LoVo (cell line): Measurements from ENCODE around the gene PRKCD.

Experiments
- DNase-seq: peaks from one replicate; pipeline ENCODE4 v3.0.0-alpha.2; 2016; ENCODE audit warnings: low spot score

Gene PRKCD

DNA sequence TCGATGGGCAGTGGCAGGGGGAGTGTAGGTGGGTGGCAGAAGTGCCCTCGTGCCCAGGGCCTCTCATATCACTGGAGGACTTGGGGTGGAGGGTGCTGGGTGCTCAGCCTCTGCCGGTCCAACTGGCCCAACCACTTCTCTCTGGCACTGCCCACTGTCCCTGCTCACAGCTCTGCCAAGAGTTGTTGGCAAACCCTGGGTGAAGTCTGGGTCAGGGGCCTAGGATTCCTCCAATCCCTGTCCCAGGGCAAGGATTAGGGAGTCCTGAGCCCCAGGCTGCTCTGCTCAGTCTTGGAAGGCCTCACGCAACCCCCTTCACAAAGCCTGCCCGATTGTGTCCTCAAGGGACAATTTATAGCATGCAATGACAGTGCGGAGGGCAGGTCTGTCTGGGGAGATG is 5.2 kb upstream of the PRKCD start:
- DNase-seq, result no peak

- no peak for DNase-seq
Observed at GRCh38 chr3:53156368-53156834, 4.6 kb upstream of the PRKCD start.

DNA sequence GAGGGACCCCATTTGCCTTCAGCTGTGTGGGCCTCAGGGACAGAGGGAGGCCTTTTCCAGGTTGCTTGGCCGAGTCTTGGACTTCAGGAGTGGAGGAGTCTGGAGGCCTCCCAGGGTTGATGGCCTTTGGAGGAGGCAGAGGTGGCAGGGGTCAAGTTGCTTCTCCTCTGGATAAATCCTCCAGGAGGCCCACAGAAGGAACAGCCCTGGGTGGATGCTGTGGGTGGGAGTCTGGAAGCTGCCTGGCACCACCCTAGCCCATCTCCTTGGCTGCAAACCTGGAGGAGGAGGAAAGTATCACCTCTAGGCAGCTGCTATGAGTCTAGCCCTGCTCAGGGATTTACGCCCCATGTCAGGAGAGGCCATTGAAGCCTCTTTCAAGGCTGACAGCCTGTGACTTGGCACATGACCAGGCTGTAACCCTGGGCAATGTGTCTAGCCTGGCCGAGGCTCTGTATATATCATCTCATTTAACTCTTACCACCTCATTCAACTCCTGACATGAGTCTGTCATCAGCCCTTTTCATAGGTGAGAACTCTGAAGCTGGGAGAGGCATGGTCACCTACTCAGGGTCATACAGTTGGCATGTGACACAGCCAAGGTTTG is 2.9 kb upstream of the PRKCD start:
- DNase-seq, result no peak

DNA sequence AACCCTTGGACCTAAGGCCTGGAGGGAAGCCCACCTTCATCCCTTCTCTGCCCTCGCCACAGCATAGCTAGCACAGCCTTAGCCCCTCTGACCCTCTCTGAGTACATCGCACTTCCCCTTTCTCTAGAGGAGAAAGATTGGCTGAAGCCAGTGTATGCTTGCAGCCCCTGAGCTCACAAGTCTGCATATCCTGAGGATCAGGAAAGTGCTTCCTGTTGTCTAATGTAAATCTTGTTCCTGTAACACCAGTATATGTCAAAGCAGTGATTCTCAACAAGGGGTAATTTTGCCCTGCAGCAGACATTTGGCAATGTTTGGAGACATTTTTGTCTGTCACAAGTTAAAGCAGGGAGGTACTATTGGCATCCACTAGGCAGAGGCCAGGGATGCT is 2.2 kb upstream of the PRKCD start:
- DNase-seq, result no peak

- DNase-seq, result peak; percentile 83
Observed at GRCh38 chr3:53159156-53160060, 1.6 kb upstream of the PRKCD start.

- DNase-seq, result no peak
Observed at GRCh38 chr3:53160061-53160659, 849 bp upstream of the PRKCD start.

DNA sequence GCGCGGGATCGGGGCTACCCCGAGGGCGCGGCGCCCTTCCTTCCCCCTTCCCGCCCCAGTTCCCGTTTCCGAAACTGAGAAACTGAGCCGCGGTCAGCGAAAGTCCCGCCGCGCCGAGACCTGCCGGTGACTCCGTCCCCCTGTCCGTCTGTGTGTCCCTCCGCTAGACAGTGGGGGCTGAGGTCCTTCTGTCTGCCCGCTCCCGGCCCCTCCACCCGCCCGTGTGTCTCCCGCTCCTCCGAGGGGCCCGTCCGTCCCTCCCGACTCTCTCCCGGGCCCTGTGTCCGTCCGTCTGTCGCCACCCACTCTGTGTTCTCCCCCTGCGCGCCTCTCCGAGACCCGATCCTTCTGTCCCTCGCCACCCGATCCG is 426 bp downstream of the PRKCD start:
- no peak for DNase-seq

GRCh38 chr3:53161820-53162671 is 1.0 kb downstream of the PRKCD start:
- DNase-seq, result no peak

GRCh38 chr3:53162672-53163443 is 1.8 kb downstream of the PRKCD start:
- no peak for DNase-seq

- no peak for DNase-seq
Observed at GRCh38 chr3:53163444-53164387, 2.7 kb downstream of the PRKCD start.

DNA sequence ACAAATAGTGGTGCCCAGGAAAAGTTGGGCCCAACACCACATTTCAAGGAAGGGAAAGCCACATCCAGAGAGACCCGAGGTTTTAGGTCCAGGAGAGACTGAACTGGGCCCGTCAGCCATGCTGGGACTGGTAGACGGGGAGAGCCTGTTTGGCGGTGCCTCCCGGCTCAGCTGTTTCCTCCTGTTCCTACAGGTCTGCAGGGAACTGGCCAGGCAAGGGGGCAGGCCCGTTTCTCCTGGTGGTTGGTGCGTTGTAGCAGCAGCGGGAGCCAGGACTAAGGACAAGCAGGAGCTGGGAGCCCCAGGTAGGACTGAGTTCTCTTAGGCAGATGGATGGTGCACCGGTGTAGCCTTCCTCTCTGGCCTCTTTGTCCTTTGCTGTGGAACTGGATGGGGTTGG is 3.9 kb downstream of the PRKCD start:
- no peak for DNase-seq

- no peak for DNase-seq
Observed at GRCh38 chr3:53166206-53166605, 5.2 kb downstream of the PRKCD start.

- no peak for DNase-seq
Observed at GRCh38 chr3:53166781-53167291, 5.8 kb downstream of the PRKCD start.

- DNase-seq, result no peak
Observed at GRCh38 chr3:53167418-53168174, 6.6 kb downstream of the PRKCD start.

DNA sequence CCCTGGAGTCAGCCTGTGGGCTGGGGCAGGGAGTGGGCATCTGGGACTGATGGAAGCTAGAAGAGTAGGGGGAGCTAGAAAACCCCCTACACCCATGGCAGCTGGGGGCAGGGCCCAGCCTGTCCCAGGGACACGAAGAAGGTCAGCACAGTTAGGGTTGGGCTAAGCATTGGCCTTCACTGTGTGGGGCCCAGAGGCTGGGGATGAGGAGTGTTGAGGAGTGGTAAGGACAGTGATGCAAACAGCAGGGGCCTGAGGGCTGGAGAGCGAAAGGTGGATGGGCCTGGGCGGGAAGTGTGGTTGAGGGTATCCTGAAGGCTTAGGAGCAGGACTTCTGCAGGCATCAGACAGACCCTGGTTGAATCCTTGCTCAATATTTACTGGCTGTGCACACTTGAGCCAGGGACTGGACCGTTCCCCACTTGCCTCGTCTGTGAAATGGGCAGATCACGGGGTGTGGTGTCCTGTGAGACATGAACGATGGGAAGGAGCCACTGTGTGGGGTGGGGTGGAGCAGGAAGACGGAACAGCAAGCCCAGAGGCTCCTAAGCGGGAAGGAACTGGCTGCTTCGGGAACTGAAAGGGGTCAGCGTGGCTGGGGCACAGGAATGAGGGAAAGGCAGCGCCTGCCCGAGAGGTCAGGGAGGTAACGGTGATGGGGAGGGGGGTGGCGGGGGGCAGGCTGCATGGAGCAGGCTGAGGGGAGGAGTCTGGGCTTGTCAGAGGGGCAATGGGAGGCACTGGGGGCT is 7.3 kb downstream of the PRKCD start:
- no peak for DNase-seq

GRCh38 chr3:53169045-53169831 is 8.2 kb downstream of the PRKCD start:
- DNase-seq, result no peak

GRCh38 chr3:53169832-53170324 is 8.9 kb downstream of the PRKCD start:
- DNase-seq, result no peak
